PC-9 (cell line): ENCODE data around the gene ZNF793. TPM values are rescaled to one million over a fixed set of nuclear protein-coding genes. Genes with fewer than 3 reads are reported as not detected.

ENCODE experiments used
- BruUV-seq: library from RNA; stranded (reverse); fragments of 400-500 nt; replicated peaks from 2 replicates; lab custom pipeline; 2021; lab: Mats Ljungman, UMichigan
- CTCF ChIA-PET: fragments of 300-600 bp; sonication (Branson Sonifier 250); formaldehyde crosslinking; loops from one replicate; lab custom pipeline; 2022; ENCODE audit warnings: antibody characterized with exemption; lab: Charles Lee
- POLR2A ChIA-PET: fragments of 300-600 bp; sonication (Branson Sonifier 250); formaldehyde crosslinking; loops from one replicate; lab custom pipeline; 2022; ENCODE audit warnings: antibody characterized with exemption; ENCODE audit not compliant: unreplicated experiment; lab: Charles Lee
- DNase-seq, 2 experiments: peaks; one replicate each; pipeline versions ENCODE4 v3.0.0 to v3.0.0-alpha.2; 2015 to 2022; ENCODE audit warnings: mixed read lengths in 1 of 2
- H2AFZ ChIP-seq: fragments of 200-600 bp; sonication (generic); 2 replicates; pipeline ENCODE4 v1.8.1; 2017; ENCODE audit warnings: antibody characterized with exemption
- H3F3A ChIP-seq: fragments of 200-600 bp; sonication (generic); 2 replicates; pipeline ENCODE4 v1.8.1; 2017; ENCODE audit warnings: antibody characterized with exemption, mild to moderate bottlenecking, low read depth; ENCODE audit not compliant: insufficient read depth
- H3K27ac ChIP-seq: fragments of 200-600 bp; sonication (generic); 2 replicates; pipeline ENCODE4 v1.6.1; 2016; ENCODE audit warnings: mixed run types
- H3K27me3 ChIP-seq: fragments of 200-600 bp; sonication (generic); 2 replicates; pipeline ENCODE4 v1.6.1; 2016; ENCODE audit warnings: low read depth, mixed run types; ENCODE audit not compliant: insufficient read depth
- H3K36me3 ChIP-seq: fragments of 200-600 bp; sonication (generic); 2 replicates; pipeline ENCODE4 v1.6.1; 2016; ENCODE audit warnings: low read depth, mixed run types
- H3K4me1 ChIP-seq: fragments of 200-600 bp; sonication (generic); replicated peaks from 2 replicates; pipeline ENCODE4 v1.6.1; 2016; ENCODE audit warnings: mixed run types; ENCODE audit not compliant: insufficient read depth
- H3K4me2 ChIP-seq: fragments of 200-600 bp; sonication (generic); 2 replicates; pipeline ENCODE4 v1.6.1; 2017; ENCODE audit warnings: mixed run types
- H3K4me3 ChIP-seq: fragments of 200-600 bp; sonication (generic); 2 replicates; pipeline ENCODE4 v1.6.1; 2016; ENCODE audit warnings: mixed run types
- H3K79me2 ChIP-seq: fragments of 200-600 bp; sonication (generic); 2 replicates; pipeline ENCODE4 v1.6.1; 2017; ENCODE audit warnings: low read depth, mixed run types
- H3K9me2 ChIP-seq: fragments of 200-600 bp; sonication (generic); 2 replicates; pipeline ENCODE4 v1.8.1; 2017; ENCODE audit warnings: mild to moderate bottlenecking; ENCODE audit not compliant: insufficient read depth
- H3K9me3 ChIP-seq: fragments of 200-600 bp; sonication (generic); 2 replicates; pipeline ENCODE4 v1.8.1; 2016; ENCODE audit warnings: low read depth; ENCODE audit not compliant: insufficient read depth
- H4K20me1 ChIP-seq: fragments of 200-600 bp; sonication (generic); 2 replicates; pipeline ENCODE4 v1.8.1; 2017; ENCODE audit not compliant: insufficient read depth
- EZH2 ChIP-seq: fragments of 200-600 bp; sonication (generic); IDR thresholded peaks from 2 replicates; pipeline ENCODE4 v1.8.0; 2017; ENCODE audit warnings: antibody characterized with exemption, low read depth
- intact Hi-C: fragments of 100-400 bp; cut with micrococcal nuclease; formaldehyde crosslinking; loops from one replicate; pipeline ENCODE4 v1.10.0; 2022; ENCODE audit not compliant: unreplicated experiment
- total RNA-seq: library from RNA; stranded (reverse); gene quantifications from 2 replicates; pipeline ENCODE4 v1.2.3, GENCODE V29; 2021
- TF ChIP-seq, protein P1 (sequence below): fragments of 200-600 bp; sonication (generic); conservative IDR thresholded peaks from 2 replicates; pipeline ENCODE4 v1.6.1; 2017; ENCODE audit warnings: mixed run types, antibody characterized with exemption, mild to moderate bottlenecking, moderate library complexity

The ZNF793 gene
- total RNA-seq, 1 experiment from 2014 or later = 7.2 TPM

DNA sequence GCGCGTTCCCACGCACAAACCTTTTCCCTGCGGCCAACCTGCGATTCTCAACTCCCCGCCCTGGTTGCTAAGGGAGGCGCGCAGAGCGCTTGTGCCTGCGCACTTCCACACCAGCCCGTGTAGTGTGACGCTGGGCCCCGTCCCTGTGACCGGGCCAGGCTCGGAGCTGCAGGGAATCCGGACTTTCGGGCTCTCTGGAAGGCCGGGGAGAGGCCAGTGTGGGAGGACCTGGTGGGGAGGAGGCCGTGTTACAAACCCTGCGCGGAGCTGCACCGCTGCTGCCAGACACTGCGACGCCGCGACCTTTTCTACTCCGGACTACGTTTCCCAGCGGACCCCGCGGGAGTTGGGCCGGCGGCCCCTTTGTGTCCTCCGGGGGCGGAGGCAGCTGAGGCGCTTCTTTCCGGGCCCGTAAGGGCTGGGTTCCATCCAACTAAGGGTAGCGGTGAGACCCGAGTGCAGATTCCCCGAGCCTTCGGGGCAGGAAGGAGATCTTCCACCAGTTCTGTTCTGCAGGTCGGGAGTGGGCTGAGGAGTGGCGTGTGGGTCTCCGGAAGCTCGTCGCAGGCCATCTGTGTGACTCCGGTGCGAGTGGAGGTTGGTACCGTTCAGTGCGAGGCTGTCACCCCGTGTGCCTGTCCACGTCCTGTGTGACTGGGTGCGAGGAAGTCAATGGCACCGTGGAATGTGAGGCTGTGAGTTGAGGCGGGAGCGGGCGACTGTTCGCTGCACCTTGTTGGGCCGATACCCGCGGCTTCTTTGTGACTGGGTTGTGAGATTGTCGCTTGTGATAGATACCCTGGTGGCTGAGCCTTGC lies 37.6 kb upstream of the ZNF793 start, which contains the start of gene ZNF570:
Gene ZNF570, plus strand, starts transcription at position 396 of the 817 bp plus-strand sequence. CDS start 999 bp downstream, outside the sequence.
- Histone ChIP-seq H3F3A (no peaks in the 10 kb centered on the region; the same call in 1 of the 2 replicates), H3K27me3 (no peaks in the 10 kb centered on the region), H3K27ac (no peak within 1 kb of the TSS), H3K36me3 (0 out of 2 replicates have a peak, but pooled peaks cover 4% of the 10 kb centered on the region), H3K9me2 (no peaks in the 10 kb centered on the region), H3K9me3 (peaks cover 11% of the 10 kb centered on the region), H3K4me2 (peak within 1 kb of the TSS; percentile 78), H3K4me3 (peak within 1 kb of the TSS; percentile 71), H2AFZ (peak within 1 kb of the TSS; percentile 97), H4K20me1 (no peaks in the 10 kb centered on the region), H3K4me1 (peaks cover 11% of the 10 kb centered on the region; the same call in 1 of the 2 replicates), H3K79me2 (no peaks in the 10 kb centered on the region)
- TSS peak; percentile 59 for BruUV-seq
- peak; percentile 68 to 77 for DNase-seq
- ChIA-PET POLR2A (interaction anchor here (0.7 kb wide), 1 partner anchor 391 kb away, joined by 8 read pairs; the partner anchor contains the start of gene ZNF420), CTCF (no interaction called here)
- no peak for TF ChIP-seq EZH2
- TF ChIP-seq, protein P1, sequence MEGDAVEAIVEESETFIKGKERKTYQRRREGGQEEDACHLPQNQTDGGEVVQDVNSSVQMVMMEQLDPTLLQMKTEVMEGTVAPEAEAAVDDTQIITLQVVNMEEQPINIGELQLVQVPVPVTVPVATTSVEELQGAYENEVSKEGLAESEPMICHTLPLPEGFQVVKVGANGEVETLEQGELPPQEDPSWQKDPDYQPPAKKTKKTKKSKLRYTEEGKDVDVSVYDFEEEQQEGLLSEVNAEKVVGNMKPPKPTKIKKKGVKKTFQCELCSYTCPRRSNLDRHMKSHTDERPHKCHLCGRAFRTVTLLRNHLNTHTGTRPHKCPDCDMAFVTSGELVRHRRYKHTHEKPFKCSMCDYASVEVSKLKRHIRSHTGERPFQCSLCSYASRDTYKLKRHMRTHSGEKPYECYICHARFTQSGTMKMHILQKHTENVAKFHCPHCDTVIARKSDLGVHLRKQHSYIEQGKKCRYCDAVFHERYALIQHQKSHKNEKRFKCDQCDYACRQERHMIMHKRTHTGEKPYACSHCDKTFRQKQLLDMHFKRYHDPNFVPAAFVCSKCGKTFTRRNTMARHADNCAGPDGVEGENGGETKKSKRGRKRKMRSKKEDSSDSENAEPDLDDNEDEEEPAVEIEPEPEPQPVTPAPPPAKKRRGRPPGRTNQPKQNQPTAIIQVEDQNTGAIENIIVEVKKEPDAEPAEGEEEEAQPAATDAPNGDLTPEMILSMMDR = no peak
- intact Hi-C loops = loop anchor here (1.0 to 5.0 kb wide), 3 partner anchors 98 to 392 kb away; partner anchors contain the start of genes ZNF420, ZNF527 and ZNF585A

GRCh38 chr19:37470216-37470615 lies 36.5 kb upstream of the ZNF793 start:
- intact Hi-C loops = no loop called here
- no peak for DNase-seq
- no TSS peak for BruUV-seq
- H3K79me2 ChIP-seq = no peaks in the 10 kb centered on the region
- H3K9me3 ChIP-seq = peaks cover 11% of the 10 kb centered on the region
- H3K9me2 ChIP-seq = no peaks in the 10 kb centered on the region
- 0 out of 2 replicates have a peak, but pooled peaks cover 4% of the 10 kb centered on the region for H3K36me3 ChIP-seq
- TF ChIP-seq, protein P1 = no peak
- TF ChIP-seq EZH2 = no peak
- peak overlapping the region; percentile 97 for H2AFZ ChIP-seq
- no peaks in the 10 kb centered on the region for H4K20me1 ChIP-seq
- POLR2A ChIA-PET = no interaction called here
- H3K27ac ChIP-seq = no peak overlapping the region
- H3K4me3 ChIP-seq = peak overlapping the region; percentile 71
- H3K4me1 ChIP-seq = peaks cover 11% of the 10 kb centered on the region; the same call in 1 of the 2 replicates
- CTCF ChIA-PET = no interaction called here
- no peaks in the 10 kb centered on the region; the same call in 1 of the 2 replicates for H3F3A ChIP-seq
- peak overlapping the region; percentile 78 for H3K4me2 ChIP-seq
- H3K27me3 ChIP-seq = no peaks in the 10 kb centered on the region

- Histone ChIP-seq H3K79me2 (no peaks in the 10 kb centered on the region), H4K20me1 (no peaks in the 10 kb centered on the region), H3K4me2 (no peak overlapping the region), H3K27ac (no peak overlapping the region), H3K4me1 (peaks cover 7% of the 10 kb centered on the region; the same call in 1 of the 2 replicates), H3K36me3 (peaks cover 8% of the 10 kb centered on the region; the same call in 1 of the 2 replicates), H3K9me3 (peaks cover 15% of the 10 kb centered on the region), H2AFZ (no peak overlapping the region), H3K9me2 (no peaks in the 10 kb centered on the region), H3K27me3 (no peaks in the 10 kb centered on the region), H3K4me3 (no peak overlapping the region), H3F3A (no peaks in the 10 kb centered on the region; the same call in 1 of the 2 replicates)
- ChIA-PET POLR2A (no interaction called here), CTCF (no interaction called here)
- intact Hi-C loops = no loop called here
- no TSS peak for BruUV-seq
- DNase-seq = no peak
- TF ChIP-seq, protein P1 = no peak
- TF ChIP-seq EZH2 = no peak
These were observed 34.6 kb upstream of the ZNF793 start for GRCh38 chr19:37472165-37472564.
